ENCODE data around the gene ZNF516.
A peak's percentile ranks its signal among the peaks of the same experiment; 100 is the strongest.

The ZNF516 gene

GRCh38 chr18:76455003-76455676 is 39.9 kb downstream of the ZNF516 start:
- DNase-seq (ENCODE audit: low spot score), result peak; percentile 24

- DNase-seq (ENCODE audit: low spot score), result no peak
Observed at GRCh38 chr18:76454418-76454817, 40.6 kb downstream of the ZNF516 start.

- DNase-seq (ENCODE audit: low spot score), result no peak
Observed at GRCh38 chr18:76453932-76454331, 41.1 kb downstream of the ZNF516 start.

- peak; percentile 32 for DNase-seq (ENCODE audit: low spot score)
Observed at GRCh38 chr18:76453057-76453561, 41.9 kb downstream of the ZNF516 start.

- DNase-seq (ENCODE audit: low spot score), result no peak
Observed at GRCh38 chr18:76452357-76452756, 42.7 kb downstream of the ZNF516 start.

GRCh38 chr18:76451396-76452331 is 43.4 kb downstream of the ZNF516 start:
- peak; percentile 51 for DNase-seq (ENCODE audit: low spot score)

- DNase-seq (ENCODE audit: low spot score), result peak; percentile 57
Observed at GRCh38 chr18:76450452-76451395, 44.3 kb downstream of the ZNF516 start.

GRCh38 chr18:76449111-76449453 is 46.0 kb downstream of the ZNF516 start:
- peak; percentile 29 for DNase-seq (ENCODE audit: low spot score)

GRCh38 chr18:76448256-76449110 is 46.6 kb downstream of the ZNF516 start:
- peak; percentile 36 for DNase-seq (ENCODE audit: low spot score)

- DNase-seq (ENCODE audit: low spot score), result no peak
Observed at GRCh38 chr18:76447258-76447890, 47.7 kb downstream of the ZNF516 start.

GRCh38 chr18:76446321-76447257 is 48.5 kb downstream of the ZNF516 start:
- no peak for DNase-seq (ENCODE audit: low spot score)

GRCh38 chr18:76445741-76446232 is 49.3 kb downstream of the ZNF516 start:
- no peak for DNase-seq (ENCODE audit: low spot score)

GRCh38 chr18:76445275-76445674 is 49.8 kb downstream of the ZNF516 start:
- no peak for DNase-seq (ENCODE audit: low spot score)

GRCh38 chr18:76444446-76445105 is 50.5 kb downstream of the ZNF516 start:
- DNase-seq (ENCODE audit: low spot score), result no peak

GRCh38 chr18:76443519-76444445 is 51.3 kb downstream of the ZNF516 start:
- DNase-seq (ENCODE audit: low spot score), result no peak

- no peak for DNase-seq (ENCODE audit: low spot score)
Observed at GRCh38 chr18:76442413-76443171, 52.5 kb downstream of the ZNF516 start.
